GM18520 (cell line): ENCODE measurements around the gene SMAD5.

Experiments
- ATAC-seq: cut with Tn5 transposase; IDR thresholded peaks from one replicate; pipeline ENCODE4 v1.9.1; 2021; ENCODE audit not compliant: unreplicated experiment

The SMAD5 gene

GRCh38 chr5:136132557-136133221 is at the start of gene SMAD5:
TSS of gene SMAD5 (plus strand) at chr5:136132845. CDS start at chr5:136153761, 20,916 bp downstream.
- ATAC-seq: peak; percentile 81

GRCh38 chr5:136084698-136085097 is 47.9 kb upstream of the SMAD5 start:
- no peak for ATAC-seq

- ATAC-seq: no peak
Observed at GRCh38 chr5:136086783-136087566, 45.7 kb upstream of the SMAD5 start.

- ATAC-seq: no peak
Observed at GRCh38 chr5:136087961-136088871, 44.4 kb upstream of the SMAD5 start.

- no peak for ATAC-seq
Observed at GRCh38 chr5:136089791-136090190, 42.9 kb upstream of the SMAD5 start.

GRCh38 chr5:136090319-136090718 is 42.3 kb upstream of the SMAD5 start:
- no peak for ATAC-seq

GRCh38 chr5:136094189-136094912 is 38.3 kb upstream of the SMAD5 start:
- ATAC-seq: no peak

GRCh38 chr5:136094913-136095641 is 37.6 kb upstream of the SMAD5 start:
- ATAC-seq: no peak

- no peak for ATAC-seq
Observed at GRCh38 chr5:136098176-136098575, 34.5 kb upstream of the SMAD5 start.

GRCh38 chr5:136099870-136100269 is 32.8 kb upstream of the SMAD5 start:
- no peak for ATAC-seq

GRCh38 chr5:136101884-136102283 is 30.8 kb upstream of the SMAD5 start:
- ATAC-seq: no peak

GRCh38 chr5:136103118-136103517 is 29.5 kb upstream of the SMAD5 start:
- no peak for ATAC-seq

- ATAC-seq: no peak
Observed at GRCh38 chr5:136104306-136104965, 28.2 kb upstream of the SMAD5 start.

GRCh38 chr5:136106351-136107031 is 26.2 kb upstream of the SMAD5 start:
- no peak for ATAC-seq

- peak; percentile 54 for ATAC-seq
Observed at GRCh38 chr5:136108180-136108611, 24.4 kb upstream of the SMAD5 start.

- ATAC-seq: no peak
Observed at GRCh38 chr5:136108766-136109165, 23.9 kb upstream of the SMAD5 start.

GRCh38 chr5:136109453-136110135 is 23.1 kb upstream of the SMAD5 start:
- ATAC-seq: no peak

- ATAC-seq: no peak
Observed at GRCh38 chr5:136113606-136114005, 19.0 kb upstream of the SMAD5 start.
